Neural progenitor cell (in vitro differentiated cells): Measurements from ENCODE around the gene GBP6. TPM values are rescaled to one million over a fixed set of nuclear protein-coding genes. Genes with fewer than 3 reads are reported as not detected.

Experiments used
- DNase-seq: peaks from one replicate; pipeline ENCODE4 v3.0.0-alpha.2; 2016; ENCODE audit warnings: low spot score
- H2AFZ ChIP-seq: fragments of 200-600 bp; sonication (generic); replicated peaks from 2 replicates; pipeline ENCODE4 v1.6.1; 2016; ENCODE audit warnings: antibody characterized with exemption
- H3F3A ChIP-seq: fragments of 200-600 bp; sonication (generic); 2 replicates; pipeline ENCODE4 v1.6.1; 2016; ENCODE audit warnings: antibody characterized with exemption, low read depth
- H3K27ac ChIP-seq: fragments of 200-600 bp; sonication (generic); 2 replicates; pipeline ENCODE4 v1.5.1; 2016; ENCODE audit warnings: mild to moderate bottlenecking
- H3K27me3 ChIP-seq: fragments of 200-600 bp; sonication (generic); 2 replicates; pipeline ENCODE4 v1.6.1; 2016; ENCODE audit warnings: mild to moderate bottlenecking, moderate library complexity
- H3K36me3 ChIP-seq: fragments of 200-600 bp; sonication (generic); 2 replicates; pipeline ENCODE4 v1.5.1; 2016
- H3K4me1 ChIP-seq: fragments of 200-600 bp; sonication (generic); 2 replicates; pipeline ENCODE4 v1.6.1; 2016; ENCODE audit warnings: mixed run types
- H3K4me2 ChIP-seq: fragments of 200-600 bp; sonication (generic); 2 replicates; pipeline ENCODE4 v1.6.1; 2016
- H3K4me3 ChIP-seq: fragments of 200-600 bp; sonication (generic); 2 replicates; pipeline ENCODE4 v1.5.1; 2016
- H3K79me2 ChIP-seq: fragments of 200-600 bp; sonication (generic); 2 replicates; pipeline ENCODE4 v1.6.1; 2016; ENCODE audit warnings: low read depth
- H3K9ac ChIP-seq: fragments of 200-600 bp; sonication (generic); 2 replicates; pipeline ENCODE4 v1.6.1; 2016
- H3K9me3 ChIP-seq: fragments of 200-600 bp; sonication (generic); 2 replicates; pipeline ENCODE4 v1.5.1; 2016; ENCODE audit warnings: low read depth
- H4K20me1 ChIP-seq: fragments of 200-600 bp; sonication (generic); 2 replicates; pipeline ENCODE4 v1.6.1; 2016; ENCODE audit warnings: low read depth
- H3K27ac Mint-ChIP-seq: 3 replicates; pipeline ENCODE4 v1.8.0; 2021; ENCODE audit warnings: mixed read lengths
- H3K27me3 Mint-ChIP-seq: 2 replicates; pipeline ENCODE4 v1.8.0; 2022; ENCODE audit warnings: low read depth, mild to moderate bottlenecking, inconsistent platforms, moderate library complexity, mixed read lengths; ENCODE audit not compliant: insufficient read depth
- H3K36me3 Mint-ChIP-seq: 3 replicates; pipeline ENCODE4 v1.8.0; 2021; ENCODE audit warnings: mixed read lengths
- H3K4me1 Mint-ChIP-seq: 3 replicates; pipeline ENCODE4 v1.8.0; 2021; ENCODE audit warnings: mixed read lengths
- H3K4me3 Mint-ChIP-seq: 3 replicates; pipeline ENCODE4 v1.8.0; 2021; ENCODE audit warnings: mild to moderate bottlenecking, moderate library complexity, mixed read lengths
- H3K9me3 Mint-ChIP-seq: 3 replicates; pipeline ENCODE4 v1.8.0; 2020; ENCODE audit warnings: mixed read lengths
- CTCF ChIP-seq: fragments of 200-600 bp; sonication (generic); IDR thresholded peaks from 2 replicates; pipeline ENCODE4 v1.5.1; 2017; ENCODE audit warnings: antibody characterized with exemption, mild to moderate bottlenecking
- EZH2 ChIP-seq: fragments of 200-600 bp; sonication (generic); IDR thresholded peaks from 2 replicates; pipeline ENCODE4 v1.6.1; 2017; ENCODE audit warnings: antibody characterized with exemption, mild to moderate bottlenecking, moderate library complexity
- EZH2phosphoT487 ChIP-seq: fragments of 200-600 bp; sonication (generic); IDR thresholded peaks from 2 replicates; pipeline ENCODE4 v1.6.1; 2017; ENCODE audit warnings: antibody characterized with exemption
- total RNA-seq: library from RNA; depleted of rRNA; stranded (reverse); fragments of >200 nt; gene quantifications from 2 replicates; pipeline ENCODE4 v1.2.3, GENCODE V29; 2015; ENCODE audit warnings: low replicate concordance

The GBP6 gene
- total RNA-seq, 1 donor from 2014 or later, result not detected

- Histone ChIP-seq H3K4me1 (no peaks in the 10 kb centered on the region), H4K20me1 (no peaks in the 10 kb centered on the region), H3K36me3 (no peaks in the 10 kb centered on the region), H3K27me3 (no peaks in the 10 kb centered on the region), H3K4me3 (no peak overlapping the region), H3F3A (no peaks in the 10 kb centered on the region), H3K4me2 (no peak overlapping the region), H2AFZ (no peak overlapping the region), H3K27ac (no peak overlapping the region), H3K9ac (no peak overlapping the region), H3K79me2 (no peaks in the 10 kb centered on the region), H3K9me3 (no peaks in the 10 kb centered on the region)
- Mint-ChIP-seq H3K4me1 (no peaks in the 10 kb centered on the region), H3K4me3 (no peak overlapping the region), H3K27ac (no peak overlapping the region), H3K9me3 (no peaks in the 10 kb centered on the region), H3K36me3 (no peaks in the 10 kb centered on the region), H3K27me3 (peaks cover 2% of the 10 kb centered on the region)
- TF ChIP-seq CTCF, result no peak
- TF ChIP-seq EZH2phosphoT487, result no peak
- no peak for TF ChIP-seq EZH2
- no peak for DNase-seq
Measured at GRCh38 chr1:89356658-89357400, 7.0 kb upstream of the GBP6 start.

GRCh38 chr1:89358287-89358893 lies 5.5 kb upstream of the GBP6 start:
- Mint-ChIP-seq H3K4me1 (no peaks in the 10 kb centered on the region), H3K4me3 (no peak overlapping the region), H3K9me3 (no peaks in the 10 kb centered on the region), H3K36me3 (no peaks in the 10 kb centered on the region), H3K27me3 (peaks cover 2% of the 10 kb centered on the region), H3K27ac (no peak overlapping the region)
- no peaks in the 10 kb centered on the region for H3K27me3 ChIP-seq
- no peaks in the 10 kb centered on the region for H3K9me3 ChIP-seq
- no peaks in the 10 kb centered on the region for H4K20me1 ChIP-seq
- DNase-seq, result peak; percentile 89
- H3K4me3 ChIP-seq, result no peak overlapping the region
- H3K4me2 ChIP-seq, result no peak overlapping the region
- no peaks in the 10 kb centered on the region for H3K79me2 ChIP-seq
- H3K9ac ChIP-seq, result no peak overlapping the region
- no peak overlapping the region for H3K27ac ChIP-seq
- H2AFZ ChIP-seq, result peak overlapping the region; percentile 47
- H3K36me3 ChIP-seq, result no peaks in the 10 kb centered on the region
- H3K4me1 ChIP-seq, result no peaks in the 10 kb centered on the region
- H3F3A ChIP-seq, result no peaks in the 10 kb centered on the region
- TF ChIP-seq EZH2 (no peak), CTCF (peak; percentile 83), EZH2phosphoT487 (no peak)

- Histone ChIP-seq H3K27ac (no peak overlapping the region), H3K4me1 (peaks cover 3% of the 10 kb centered on the region), H3K9me3 (no peaks in the 10 kb centered on the region), H4K20me1 (no peaks in the 10 kb centered on the region), H2AFZ (no peak overlapping the region), H3K36me3 (no peaks in the 10 kb centered on the region), H3K27me3 (no peaks in the 10 kb centered on the region), H3K4me2 (no peak overlapping the region), H3F3A (no peaks in the 10 kb centered on the region), H3K4me3 (no peak overlapping the region), H3K9ac (no peak overlapping the region), H3K79me2 (no peaks in the 10 kb centered on the region)
- TF ChIP-seq CTCF (no peak), EZH2 (no peak), EZH2phosphoT487 (no peak)
- Mint-ChIP-seq H3K27me3 (peaks cover 2% of the 10 kb centered on the region), H3K36me3 (no peaks in the 10 kb centered on the region), H3K4me3 (no peak overlapping the region), H3K4me1 (peaks cover 6% of the 10 kb centered on the region), H3K9me3 (no peaks in the 10 kb centered on the region), H3K27ac (no peak overlapping the region)
- no peak for DNase-seq
Measured at GRCh38 chr1:89360716-89361115, 3.1 kb upstream of the GBP6 start.
